Nephron progenitor cell (in vitro differentiated cells): ENCODE results near the gene KREMEN1.

Source experiments
- DNase-seq: peaks from one replicate; pipeline ENCODE4 v3.0.0; 2021
- H3K27ac Mint-ChIP-seq: 2 replicates; pipeline ENCODE4 v1.8.0; 2021; ENCODE audit warnings: mild to moderate bottlenecking, moderate library complexity, mixed read lengths
- H3K27me3 Mint-ChIP-seq: 2 replicates; pipeline ENCODE4 v1.8.0; 2021; ENCODE audit warnings: mild to moderate bottlenecking, low read depth, mixed read lengths; ENCODE audit not compliant: poor library complexity
- H3K36me3 Mint-ChIP-seq: 2 replicates; pipeline ENCODE4 v1.8.0; 2021; ENCODE audit warnings: low read depth, mixed read lengths
- H3K4me1 Mint-ChIP-seq: 2 replicates; pipeline ENCODE4 v1.8.0; 2021; ENCODE audit warnings: mixed read lengths
- H3K4me3 Mint-ChIP-seq: 2 replicates; pipeline ENCODE4 v1.8.0; 2021; ENCODE audit warnings: mild to moderate bottlenecking, moderate library complexity, mixed read lengths
- H3K9me3 Mint-ChIP-seq: 2 replicates; pipeline ENCODE4 v1.8.0; 2021; ENCODE audit warnings: mild to moderate bottlenecking, moderate library complexity, mixed read lengths
- CTCF ChIP-seq: fragments of 200-600 bp; sonication (generic); IDR thresholded peaks from 2 replicates; pipeline ENCODE4 v1.5.0; 2021; ENCODE audit warnings: antibody characterized with exemption

KREMEN1 gene

GRCh38 chr22:29130476-29130875 lies 57.6 kb downstream of the KREMEN1 start:
- peaks cover 6% of the 10 kb centered on the region for H3K27me3 Mint-ChIP-seq
- no peak for TF ChIP-seq CTCF
- H3K27ac Mint-ChIP-seq = no peak overlapping the region
- H3K36me3 Mint-ChIP-seq = peaks cover 37% of the 10 kb centered on the region
- peaks cover 17% of the 10 kb centered on the region for H3K9me3 Mint-ChIP-seq
- peaks cover 17% of the 10 kb centered on the region for H3K4me1 Mint-ChIP-seq
- DNase-seq = no peak
- H3K4me3 Mint-ChIP-seq = no peak overlapping the region

GRCh38 chr22:29133603-29134133 lies 60.8 kb downstream of the KREMEN1 start:
- Mint-ChIP-seq H3K36me3 (peaks cover 47% of the 10 kb centered on the region), H3K4me1 (peaks cover 27% of the 10 kb centered on the region), H3K9me3 (peaks cover 17% of the 10 kb centered on the region), H3K4me3 (no peak overlapping the region), H3K27ac (no peak overlapping the region), H3K27me3 (peaks cover 6% of the 10 kb centered on the region)
- DNase-seq = no peak
- TF ChIP-seq CTCF = no peak

- H3K4me3 Mint-ChIP-seq = no peak overlapping the region
- H3K27ac Mint-ChIP-seq = no peak overlapping the region
- H3K36me3 Mint-ChIP-seq = peaks cover 53% of the 10 kb centered on the region
- H3K4me1 Mint-ChIP-seq = peaks cover 26% of the 10 kb centered on the region
- DNase-seq = no peak
- peaks cover 17% of the 10 kb centered on the region for H3K9me3 Mint-ChIP-seq
- H3K27me3 Mint-ChIP-seq = peaks cover 6% of the 10 kb centered on the region
- no peak for TF ChIP-seq CTCF
Observed at GRCh38 chr22:29134448-29134847, 61.6 kb downstream of the KREMEN1 start.

- Mint-ChIP-seq H3K9me3 (peaks cover 17% of the 10 kb centered on the region), H3K27ac (peak overlapping the region; percentile 77), H3K4me3 (no peak overlapping the region), H3K36me3 (peaks cover 55% of the 10 kb centered on the region), H3K27me3 (peaks cover 6% of the 10 kb centered on the region), H3K4me1 (peaks cover 43% of the 10 kb centered on the region)
- DNase-seq = no peak
- no peak for TF ChIP-seq CTCF
Observed at GRCh38 chr22:29136782-29137700, 64.2 kb downstream of the KREMEN1 start.

GRCh38 chr22:29138556-29139305 lies 65.9 kb downstream of the KREMEN1 start:
- DNase-seq = no peak
- Mint-ChIP-seq H3K4me3 (no peak overlapping the region), H3K27me3 (peaks cover 6% of the 10 kb centered on the region), H3K9me3 (peaks cover 10% of the 10 kb centered on the region), H3K27ac (no peak overlapping the region), H3K4me1 (peaks cover 52% of the 10 kb centered on the region), H3K36me3 (peaks cover 48% of the 10 kb centered on the region)
- no peak for TF ChIP-seq CTCF
